22Rv1 (cell line): ENCODE results near the gene SUMF1.

Experiments used
- CTCF ChIP-seq: fragments of 450-650 bp; IDR thresholded peaks from 2 replicates; pipeline ENCODE4 v1.5.1; 2017; ENCODE audit warnings: mild to moderate bottlenecking
- ZFX ChIP-seq: fragments of 450-650 bp; IDR thresholded peaks from 2 replicates; pipeline ENCODE4 v1.6.1; 2017; ENCODE audit warnings: antibody characterized with exemption, borderline replicate concordance

- TF ChIP-seq CTCF: no peak
- no peak for TF ChIP-seq ZFX
Observed at GRCh38 chr3:4401441-4401840, 65.6 kb downstream of the SUMF1 start.
